ENCODE data around the gene TRIP13.

DNA sequence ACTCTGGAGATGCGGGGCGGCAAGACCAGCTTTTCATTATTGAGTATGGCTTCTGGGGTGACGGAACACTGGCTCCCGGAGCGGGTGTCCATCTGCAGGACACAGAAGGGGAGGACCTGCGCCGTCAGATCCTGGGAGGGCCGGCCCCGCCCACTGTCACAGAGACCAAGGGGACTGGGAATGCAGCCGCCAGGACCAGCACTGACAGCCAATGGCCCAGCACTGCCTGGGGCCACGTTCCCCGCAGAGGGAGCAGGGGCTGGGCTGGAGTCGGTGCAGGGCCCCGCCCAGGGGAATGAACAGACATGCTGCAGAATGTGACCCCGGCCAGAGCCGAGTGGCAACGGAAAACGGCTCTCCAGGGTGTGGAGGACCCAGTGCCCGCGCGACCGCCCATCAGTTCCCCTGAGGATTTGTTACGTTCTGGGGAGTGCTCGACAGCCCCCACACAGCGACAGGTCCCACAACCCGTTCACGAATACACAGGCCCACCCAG lies 42.1 kb upstream of the TRIP13 start, which contains the start of gene ZDHHC11:
- TF ChIP-seq KDM5B (IDR thresholded peaks at IDR 0.05; ENCODE audit: insufficient replicate concordance, low read depth, low read length) (no peak), ZBTB1 (CRISPR knock-in tag; IDR thresholded peaks at IDR 0.05; ENCODE audit: borderline replicate concordance, low read depth) (no peak), KAT8 (IDR thresholded peaks at IDR 0.05; ENCODE audit: low read depth) (no peak), FOXA1 (IDR thresholded peaks at IDR 0.05; ENCODE audit: borderline replicate concordance) (no peak), RFX7 (CRISPR knock-in tag; IDR thresholded peaks at IDR 0.05) (no peak), NFYB (IDR thresholded peaks at IDR 0.05; ENCODE audit: extremely low read depth, insufficient read length) (no peak), STAG1 (CRISPR knock-in tag; IDR thresholded peaks at IDR 0.05; ENCODE audit: borderline replicate concordance) (no peak), ZNF274 (IDR thresholded peaks at IDR 0.05; ENCODE audit: borderline replicate concordance, low read depth, low read length) (no peak)
- TF ChIP-seq, protein P1, sequence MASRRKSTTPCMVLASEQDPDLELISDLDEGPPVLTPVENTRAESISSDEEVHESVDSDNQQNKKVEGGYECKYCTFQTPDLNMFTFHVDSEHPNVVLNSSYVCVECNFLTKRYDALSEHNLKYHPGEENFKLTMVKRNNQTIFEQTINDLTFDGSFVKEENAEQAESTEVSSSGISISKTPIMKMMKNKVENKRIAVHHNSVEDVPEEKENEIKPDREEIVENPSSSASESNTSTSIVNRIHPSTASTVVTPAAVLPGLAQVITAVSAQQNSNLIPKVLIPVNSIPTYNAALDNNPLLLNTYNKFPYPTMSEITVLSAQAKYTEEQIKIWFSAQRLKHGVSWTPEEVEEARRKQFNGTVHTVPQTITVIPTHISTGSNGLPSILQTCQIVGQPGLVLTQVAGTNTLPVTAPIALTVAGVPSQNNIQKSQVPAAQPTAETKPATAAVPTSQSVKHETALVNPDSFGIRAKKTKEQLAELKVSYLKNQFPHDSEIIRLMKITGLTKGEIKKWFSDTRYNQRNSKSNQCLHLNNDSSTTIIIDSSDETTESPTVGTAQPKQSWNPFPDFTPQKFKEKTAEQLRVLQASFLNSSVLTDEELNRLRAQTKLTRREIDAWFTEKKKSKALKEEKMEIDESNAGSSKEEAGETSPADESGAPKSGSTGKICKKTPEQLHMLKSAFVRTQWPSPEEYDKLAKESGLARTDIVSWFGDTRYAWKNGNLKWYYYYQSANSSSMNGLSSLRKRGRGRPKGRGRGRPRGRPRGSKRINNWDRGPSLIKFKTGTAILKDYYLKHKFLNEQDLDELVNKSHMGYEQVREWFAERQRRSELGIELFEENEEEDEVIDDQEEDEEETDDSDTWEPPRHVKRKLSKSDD (conservative IDR thresholded peaks at IDR 0.05; ENCODE audit: low read length), result no peak
- TF ChIP-seq, protein P2, sequence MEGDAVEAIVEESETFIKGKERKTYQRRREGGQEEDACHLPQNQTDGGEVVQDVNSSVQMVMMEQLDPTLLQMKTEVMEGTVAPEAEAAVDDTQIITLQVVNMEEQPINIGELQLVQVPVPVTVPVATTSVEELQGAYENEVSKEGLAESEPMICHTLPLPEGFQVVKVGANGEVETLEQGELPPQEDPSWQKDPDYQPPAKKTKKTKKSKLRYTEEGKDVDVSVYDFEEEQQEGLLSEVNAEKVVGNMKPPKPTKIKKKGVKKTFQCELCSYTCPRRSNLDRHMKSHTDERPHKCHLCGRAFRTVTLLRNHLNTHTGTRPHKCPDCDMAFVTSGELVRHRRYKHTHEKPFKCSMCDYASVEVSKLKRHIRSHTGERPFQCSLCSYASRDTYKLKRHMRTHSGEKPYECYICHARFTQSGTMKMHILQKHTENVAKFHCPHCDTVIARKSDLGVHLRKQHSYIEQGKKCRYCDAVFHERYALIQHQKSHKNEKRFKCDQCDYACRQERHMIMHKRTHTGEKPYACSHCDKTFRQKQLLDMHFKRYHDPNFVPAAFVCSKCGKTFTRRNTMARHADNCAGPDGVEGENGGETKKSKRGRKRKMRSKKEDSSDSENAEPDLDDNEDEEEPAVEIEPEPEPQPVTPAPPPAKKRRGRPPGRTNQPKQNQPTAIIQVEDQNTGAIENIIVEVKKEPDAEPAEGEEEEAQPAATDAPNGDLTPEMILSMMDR (IDR thresholded peaks at IDR 0.05 in 2 of 3, conservative IDR thresholded peaks at IDR 0.05 in 1 of 3; ENCODE audit: insufficient read depth in 2 of 3, low read depth in 1 of 3, low read length in 3 of 3), result no peak

All from K562 (cell line).